Nephron (organoid): ENCODE results near the gene NKG7.
A peak's percentile ranks its signal among the peaks of the same experiment; 100 is the strongest.

Source experiments
- H3K27ac Mint-ChIP-seq, 3 experiments: 2 replicates each; pipeline ENCODE4 v1.8.0; 2020; ENCODE audit warnings: mixed read lengths in 3 of 3, mild to moderate bottlenecking in 2 of 3, moderate library complexity in 1 of 3
- H3K27me3 Mint-ChIP-seq: 2 replicates; pipeline ENCODE4 v1.8.0; 2021; ENCODE audit warnings: low read depth, mild to moderate bottlenecking, moderate library complexity, mixed read lengths
- H3K36me3 Mint-ChIP-seq: 2 replicates; pipeline ENCODE4 v1.8.0; 2020; ENCODE audit warnings: low read depth, mixed read lengths
- H3K4me1 Mint-ChIP-seq: 2 replicates; pipeline ENCODE4 v1.8.0; 2020; ENCODE audit warnings: mixed read lengths
- H3K4me3 Mint-ChIP-seq, 3 experiments: 2 replicates each; pipeline ENCODE4 v1.8.0; 2020; ENCODE audit warnings: mild to moderate bottlenecking in 3 of 3, mixed read lengths in 3 of 3, moderate library complexity in 2 of 3
- H3K9me3 Mint-ChIP-seq: 2 replicates; pipeline ENCODE4 v1.8.0; 2020; ENCODE audit warnings: mixed read lengths
- CTCF ChIP-seq, 3 experiments: fragments of 200-600 bp; sonication (generic); IDR thresholded peaks; one replicate each; pipeline ENCODE4 v1.5.0; 2021; ENCODE audit warnings: antibody characterized with exemption in 3 of 3; ENCODE audit not compliant: unreplicated experiment in 3 of 3

NKG7 gene

GRCh38 chr19:51341066-51341465 is 31.4 kb downstream of the NKG7 start:
- peaks cover 17% of the 10 kb centered on the region for H3K27me3 Mint-ChIP-seq
- no peaks in the 10 kb centered on the region for H3K9me3 Mint-ChIP-seq
- TF ChIP-seq CTCF (IDR thresholded peaks at IDR 0.05; ENCODE audit: unreplicated experiment in 3 of 3) = no peak
- peak overlapping the region; percentile 77 to 84 (median 81) for H3K4me3 Mint-ChIP-seq
- H3K36me3 Mint-ChIP-seq = peaks cover 8% of the 10 kb centered on the region
- H3K27ac Mint-ChIP-seq = no peak overlapping the region
- H3K4me1 Mint-ChIP-seq = peaks cover 15% of the 10 kb centered on the region

DNA sequence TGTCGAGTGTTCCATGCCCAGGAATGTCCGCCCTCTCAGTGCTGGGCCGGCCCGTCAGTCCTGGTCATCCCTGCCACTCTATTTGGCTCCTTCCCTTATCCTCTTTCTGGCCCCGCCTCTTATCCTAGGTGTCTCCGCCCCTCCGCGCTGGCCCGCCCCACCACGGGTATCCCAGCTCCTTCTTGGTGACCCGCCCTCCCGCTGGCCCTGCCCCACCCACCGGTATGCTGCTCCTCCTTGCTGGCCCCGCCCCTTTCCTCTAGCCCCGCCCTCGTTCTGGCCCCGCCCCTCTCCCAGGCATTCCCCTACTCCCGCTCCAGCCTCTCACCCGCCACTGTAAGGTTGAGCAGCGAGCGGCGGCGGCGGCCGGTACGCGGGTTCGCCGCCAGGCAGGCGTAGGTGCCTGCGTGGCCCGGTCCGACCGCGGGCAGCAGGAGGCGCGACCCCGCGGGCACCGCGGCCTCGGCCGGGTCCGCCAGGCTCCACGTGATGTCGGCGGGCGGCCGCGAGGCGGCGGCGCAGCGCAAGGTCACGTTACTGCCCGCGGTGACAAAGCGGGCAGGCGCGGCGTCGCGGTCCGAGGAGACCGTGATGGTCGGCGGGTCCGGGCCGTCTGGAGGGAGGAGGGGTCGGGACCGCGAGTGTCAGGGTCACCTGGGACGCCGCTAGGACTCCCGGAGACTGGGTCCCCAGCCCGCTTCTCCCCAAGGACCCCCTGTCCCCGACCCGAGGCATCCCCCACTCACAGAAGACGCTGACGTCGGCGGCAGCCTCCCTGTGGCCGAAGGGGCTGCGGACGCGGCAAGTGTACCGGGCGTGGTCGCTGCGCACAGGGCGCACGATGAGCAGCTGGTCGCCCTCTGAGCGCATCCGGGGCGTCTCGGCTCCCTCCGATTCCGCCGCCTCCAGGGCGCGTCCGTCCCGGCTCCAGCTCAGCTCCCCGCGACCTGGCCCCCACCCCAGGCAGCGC is 32.5 kb downstream of the NKG7 start:
- Mint-ChIP-seq H3K4me3 (peak overlapping the region; percentile 90 to 97 (median 95)), H3K9me3 (no peaks in the 10 kb centered on the region), H3K4me1 (peaks cover 15% of the 10 kb centered on the region), H3K36me3 (peaks cover 8% of the 10 kb centered on the region), H3K27me3 (peaks cover 17% of the 10 kb centered on the region), H3K27ac (peak overlapping the region; percentile 81 to 96 (median 96))
- TF ChIP-seq CTCF (IDR thresholded peaks at IDR 0.05; ENCODE audit: unreplicated experiment in 3 of 3) = peak; percentile 13 to 27 (median 13)

DNA sequence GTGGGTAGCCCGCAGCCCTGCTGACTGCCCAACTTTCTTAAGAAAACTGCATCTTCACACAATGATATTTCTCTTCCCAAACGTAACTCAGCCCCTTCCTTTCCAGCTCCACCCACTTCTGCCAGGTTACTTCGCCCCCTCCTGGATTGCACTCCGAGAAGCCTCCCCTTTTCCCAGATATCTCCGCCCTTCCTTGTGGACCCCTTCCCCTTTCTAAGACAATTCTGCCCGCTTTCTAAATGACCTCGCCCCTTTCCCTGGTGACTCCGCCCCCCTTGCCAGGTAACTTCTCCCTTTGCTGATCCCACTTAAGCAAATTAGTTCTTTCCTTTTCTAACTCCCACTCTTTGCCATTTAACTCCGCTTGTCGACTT is 33.2 kb downstream of the NKG7 start:
- H3K9me3 Mint-ChIP-seq = no peaks in the 10 kb centered on the region
- H3K27me3 Mint-ChIP-seq = peaks cover 17% of the 10 kb centered on the region
- TF ChIP-seq CTCF (IDR thresholded peaks at IDR 0.05; ENCODE audit: unreplicated experiment in 3 of 3) = no peak
- peaks cover 15% of the 10 kb centered on the region for H3K4me1 Mint-ChIP-seq
- H3K36me3 Mint-ChIP-seq = peaks cover 11% of the 10 kb centered on the region
- peak overlapping the region; percentile 81 to 96 (median 96) for H3K27ac Mint-ChIP-seq
- peak overlapping the region; percentile 90 to 97 (median 95) for H3K4me3 Mint-ChIP-seq

DNA sequence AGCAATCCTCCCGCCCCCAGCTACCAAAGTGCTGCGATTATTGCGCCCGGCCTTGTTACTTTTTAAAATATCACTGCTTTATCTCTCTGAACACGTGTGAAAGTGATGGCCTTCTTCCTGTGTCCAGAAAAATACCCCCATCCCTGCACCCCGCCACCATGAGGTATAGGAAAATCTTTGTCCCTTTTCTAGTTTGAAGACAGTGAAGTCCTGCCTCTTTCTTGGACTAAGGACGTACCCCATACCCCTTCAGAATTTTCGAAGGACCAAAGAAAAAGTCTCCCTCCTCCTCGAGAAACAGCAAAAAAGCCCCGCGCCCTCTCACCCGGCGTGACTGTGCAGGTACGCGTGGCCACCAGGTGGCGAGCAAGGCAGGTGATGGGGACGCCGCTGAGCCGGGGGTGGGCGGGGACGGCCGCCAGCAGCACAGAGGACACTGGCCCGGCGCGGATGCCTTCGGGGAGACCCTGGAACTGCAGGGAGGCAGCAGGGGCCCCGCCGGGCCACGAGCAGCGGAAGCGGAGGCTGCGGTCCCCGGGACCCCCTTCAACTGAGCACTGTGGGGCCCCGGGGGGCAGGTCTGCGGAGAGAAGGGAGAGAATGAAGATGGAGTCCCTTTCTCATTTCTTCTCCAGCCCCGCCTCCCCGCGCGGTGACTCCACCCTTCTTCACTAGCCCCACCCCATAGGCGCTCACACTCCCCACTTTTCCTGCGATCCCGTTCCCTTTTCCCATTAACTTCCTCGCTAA is 33.7 kb downstream of the NKG7 start:
- Mint-ChIP-seq H3K9me3 (no peaks in the 10 kb centered on the region), H3K4me1 (peaks cover 15% of the 10 kb centered on the region), H3K27ac (peak overlapping the region; percentile 81 to 96 (median 96)), H3K27me3 (peaks cover 20% of the 10 kb centered on the region), H3K36me3 (peaks cover 15% of the 10 kb centered on the region), H3K4me3 (peak overlapping the region; percentile 90 to 97 (median 95))
- peak; percentile 91 to 94 (median 93) for TF ChIP-seq CTCF (IDR thresholded peaks at IDR 0.05; ENCODE audit: unreplicated experiment in 3 of 3)

- peak overlapping the region; percentile 81 to 96 (median 81) for H3K27ac Mint-ChIP-seq
- H3K4me1 Mint-ChIP-seq = peaks cover 15% of the 10 kb centered on the region
- TF ChIP-seq CTCF (IDR thresholded peaks at IDR 0.05; ENCODE audit: unreplicated experiment in 3 of 3) = no peak
- peaks cover 20% of the 10 kb centered on the region for H3K27me3 Mint-ChIP-seq
- peaks cover 17% of the 10 kb centered on the region for H3K36me3 Mint-ChIP-seq
- peak overlapping the region; percentile 90 to 97 (median 95) for H3K4me3 Mint-ChIP-seq
- H3K9me3 Mint-ChIP-seq = no peaks in the 10 kb centered on the region
Observed at GRCh38 chr19:51337861-51338562, 34.4 kb downstream of the NKG7 start.
